Measurements from ENCODE around the gene RPL4.

RPL4 gene

GRCh38 chr15:66452971-66453580 is 51.6 kb downstream of the RPL4 start:
- DNase-seq, result no peak

GRCh38 chr15:66452420-66452819 is 52.2 kb downstream of the RPL4 start:
- no peak for DNase-seq

Data from NCI-H748 treated with DMSO at 0.1 percent for 48 hours (cell line).